Left kidney (tissue), 2 donors: Measurements from ENCODE around the gene RBM23. TPM values are rescaled to one million over a fixed set of nuclear protein-coding genes. Genes with fewer than 3 reads are reported as not detected.
"Not testable (repeated sequence)": the region's sequence is repeated elsewhere in the genome, so short reads cannot be mapped to it uniquely, and the experiment has no call there.

Experiments
- DNase-seq: peaks from one replicate; pipeline ENCODE4 v3.0.0-alpha.2; 2013
- polyA plus RNA-seq: library from polyadenylated mRNA; unstranded; fragments of 120-200 nt; gene quantifications from one replicate; pipeline ENCODE4 v1.2.1, GENCODE V29; 2013; ENCODE audit not compliant: insufficient read length

Gene RBM23
- polyA plus RNA-seq, 1 donor, result 132 TPM

DNA sequence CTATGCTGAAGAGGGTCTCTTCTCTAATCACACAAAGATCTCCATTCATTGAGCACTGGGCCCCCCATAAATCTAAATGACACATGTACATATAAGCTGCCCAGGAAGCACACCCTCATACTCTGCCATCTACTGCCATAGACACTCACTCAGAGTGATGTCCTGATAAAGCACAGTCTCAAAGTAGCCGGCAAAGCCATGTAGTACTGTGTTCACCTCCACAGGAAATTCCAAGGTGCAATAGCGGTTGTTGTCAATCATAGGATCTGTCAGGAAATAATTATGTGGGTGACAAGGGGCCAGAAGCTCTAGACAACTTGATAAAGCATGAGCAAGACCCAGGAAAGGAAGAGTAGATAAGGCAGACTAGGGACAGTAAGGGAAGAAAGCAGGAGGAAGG is 3.3 kb upstream of the RBM23 start:
- no peak for DNase-seq

DNA sequence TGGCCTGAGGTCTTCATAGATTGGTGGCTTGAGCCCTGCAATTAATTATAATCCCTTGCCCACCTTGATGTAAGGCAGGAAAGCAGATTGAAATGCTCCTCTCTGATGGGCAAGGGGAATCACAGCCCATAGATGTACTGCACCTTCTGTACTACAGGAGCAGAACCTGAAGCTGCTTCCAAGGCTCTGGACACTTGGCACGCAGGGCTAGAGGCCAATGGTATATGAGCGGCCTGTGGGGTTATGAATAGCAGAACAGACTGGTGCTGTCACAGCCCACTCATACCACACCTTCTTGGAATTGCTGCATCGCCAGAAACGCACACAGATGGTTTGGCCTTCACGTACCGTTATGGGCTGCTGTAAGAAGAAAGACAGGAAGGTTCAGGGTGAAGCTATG is 1.7 kb upstream of the RBM23 start:
- no peak for DNase-seq

DNA sequence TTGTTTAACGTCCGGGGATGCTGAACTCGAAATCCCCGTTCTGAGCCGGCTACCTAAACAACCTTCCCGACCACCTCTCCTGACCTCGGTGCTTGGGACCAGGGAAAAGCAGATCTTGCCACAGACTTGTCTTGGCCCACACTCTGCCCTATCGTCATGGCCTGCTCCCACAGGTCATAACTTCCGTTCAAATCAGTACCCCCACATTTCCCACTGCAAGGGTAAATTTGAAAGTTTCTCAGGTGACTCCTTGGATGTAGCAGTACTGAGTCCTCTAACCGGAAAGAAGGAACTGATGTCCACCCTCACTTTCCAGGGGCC is 612 bp upstream of the RBM23 start:
- DNase-seq, result no peak

DNA sequence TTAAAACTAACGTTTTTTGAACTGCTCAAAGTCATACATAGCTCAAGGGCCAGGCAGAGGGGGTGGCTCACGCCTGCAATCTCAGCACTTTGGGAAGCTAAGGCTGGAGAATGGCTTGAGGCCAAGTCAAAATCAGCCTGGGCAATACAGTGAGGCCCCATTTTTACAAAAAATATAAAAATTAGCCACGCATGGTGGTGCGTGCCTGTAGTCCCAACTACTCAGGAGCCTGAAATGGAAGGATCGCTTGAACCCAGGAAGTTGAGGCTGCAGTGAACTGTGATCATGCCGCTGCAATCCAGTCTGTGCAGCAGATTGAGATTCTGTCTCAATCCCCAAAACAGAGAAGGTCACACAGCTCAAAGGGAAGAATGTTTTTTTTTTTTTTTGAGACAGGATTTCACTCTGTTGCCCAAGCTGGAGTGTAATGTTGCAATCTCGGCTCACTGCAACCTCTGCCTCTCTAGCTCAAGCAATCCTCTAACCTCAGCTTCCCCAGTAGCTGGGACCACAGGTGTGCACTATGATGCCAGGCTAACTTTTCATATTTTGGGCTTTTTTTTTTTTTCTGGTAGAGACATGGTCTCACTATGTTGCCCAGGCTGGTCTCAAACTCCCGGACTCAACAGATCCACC is 2.9 kb downstream of the RBM23 start:
- no peak for DNase-seq

DNA sequence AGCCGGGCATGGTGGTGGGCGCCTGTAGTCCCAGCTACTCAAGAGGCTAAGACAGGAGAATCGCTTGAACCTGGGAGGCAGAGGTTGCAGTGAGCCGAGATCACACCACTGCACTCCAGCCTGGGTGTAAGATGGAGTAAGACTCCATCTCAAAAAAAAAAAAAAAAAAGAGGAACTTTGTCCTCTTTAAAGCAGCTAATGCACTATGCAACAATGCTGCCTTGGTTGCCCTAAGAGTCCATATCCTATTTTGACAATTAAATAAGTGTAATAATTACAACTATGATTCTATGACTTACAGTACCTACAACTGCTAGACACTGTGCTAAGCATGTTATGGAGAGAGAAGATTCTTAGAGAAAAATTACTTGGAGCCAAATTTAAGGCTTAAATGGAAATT is 4.1 kb downstream of the RBM23 start:
- not testable (repeated sequence) for DNase-seq

DNA sequence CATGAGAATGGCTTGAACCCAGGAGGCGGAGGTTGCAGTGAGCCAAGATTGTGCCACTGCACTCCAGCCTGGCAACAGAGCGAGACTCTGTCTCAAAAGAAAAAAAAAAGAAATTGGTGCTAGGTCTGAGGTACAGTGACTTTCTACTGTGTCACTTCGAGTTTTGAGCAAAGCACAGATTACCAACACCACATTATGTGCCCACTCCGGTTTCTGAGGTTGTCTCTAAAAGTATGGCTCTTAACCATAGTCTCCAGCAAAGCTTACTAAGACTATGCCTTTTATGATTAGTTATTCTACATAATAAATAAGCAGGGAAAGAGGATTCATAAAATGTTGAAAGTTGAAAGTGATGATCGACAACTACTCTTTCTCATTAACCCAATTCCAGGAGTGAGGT is 8.0 kb downstream of the RBM23 start:
- no peak for DNase-seq

DNA sequence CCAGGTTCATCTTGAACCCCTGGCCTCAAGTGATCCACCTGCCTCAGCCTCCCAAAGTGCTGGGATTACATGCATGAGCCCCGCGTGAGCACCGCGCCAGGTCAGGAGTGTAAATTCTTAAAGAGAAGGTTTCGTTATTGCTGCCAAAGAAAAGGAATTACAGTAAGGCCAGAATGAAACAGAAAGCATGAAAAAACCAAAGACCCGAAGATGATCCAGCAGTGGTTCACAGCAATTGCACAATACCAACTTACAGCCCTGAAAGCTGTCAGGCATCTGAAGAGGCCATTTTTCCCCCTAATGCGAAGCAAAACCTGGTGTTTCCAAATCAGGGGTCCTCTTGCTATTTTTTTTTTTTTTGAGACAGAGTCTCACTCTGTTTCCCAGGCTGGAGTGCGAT is 10.3 kb downstream of the RBM23 start:
- DNase-seq, result no peak

DNA sequence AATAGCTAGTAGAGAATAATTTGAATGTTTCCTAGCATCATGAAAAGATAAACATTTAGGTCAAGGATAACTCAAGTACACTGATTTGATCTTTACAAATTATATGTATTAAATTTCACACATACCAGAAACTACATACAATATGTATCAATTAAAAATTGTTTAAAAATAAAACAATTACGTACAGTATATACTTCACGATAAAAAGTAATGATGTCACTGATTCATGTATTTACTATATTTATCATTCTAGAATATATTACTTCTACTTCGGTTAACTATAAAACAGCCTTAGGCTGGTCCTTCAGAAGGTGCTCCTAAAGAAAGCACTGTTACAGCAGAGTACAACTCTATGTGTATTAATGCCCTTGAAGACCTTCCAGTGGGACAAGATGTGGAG is 11.5 kb downstream of the RBM23 start:
- DNase-seq, result no peak

DNA sequence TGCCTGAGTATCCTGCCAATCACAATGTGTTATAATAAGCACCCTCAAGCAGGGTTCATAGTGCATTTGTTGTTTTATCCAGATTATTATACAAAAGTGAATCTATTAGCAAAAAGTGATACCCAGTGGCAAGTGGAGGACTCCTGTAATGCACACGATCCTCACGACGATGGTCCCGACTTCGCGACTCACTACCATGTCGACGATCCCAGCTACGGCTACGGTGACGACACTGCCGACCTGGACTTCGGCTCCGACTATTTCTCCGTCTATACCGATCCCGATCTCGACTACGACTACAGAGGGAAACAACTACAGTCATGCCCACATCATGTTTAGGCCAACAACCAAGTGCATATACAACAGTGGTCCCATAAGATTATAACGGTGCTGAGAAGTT is 12.9 kb downstream of the RBM23 start:
- no peak for DNase-seq

DNA sequence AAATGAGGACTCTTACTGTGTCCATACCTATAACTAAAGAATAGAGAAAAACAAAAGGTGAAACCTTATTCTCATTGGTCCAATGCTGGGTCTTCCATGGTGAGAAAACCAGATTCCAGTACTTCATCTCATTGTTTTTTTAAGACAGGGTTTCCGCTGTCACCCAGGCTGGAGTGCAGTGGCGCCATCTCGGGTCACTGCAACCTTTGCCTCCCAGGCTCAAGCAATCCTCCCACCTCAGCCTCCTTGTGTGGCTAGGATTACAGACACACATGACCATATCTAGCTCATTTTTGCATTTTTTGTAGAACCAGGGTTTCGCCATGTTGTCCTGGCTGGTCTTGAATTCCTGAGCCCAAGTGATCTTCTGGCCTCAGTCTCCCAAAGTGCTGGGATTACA is 13.3 kb downstream of the RBM23 start:
- no peak for DNase-seq

DNA sequence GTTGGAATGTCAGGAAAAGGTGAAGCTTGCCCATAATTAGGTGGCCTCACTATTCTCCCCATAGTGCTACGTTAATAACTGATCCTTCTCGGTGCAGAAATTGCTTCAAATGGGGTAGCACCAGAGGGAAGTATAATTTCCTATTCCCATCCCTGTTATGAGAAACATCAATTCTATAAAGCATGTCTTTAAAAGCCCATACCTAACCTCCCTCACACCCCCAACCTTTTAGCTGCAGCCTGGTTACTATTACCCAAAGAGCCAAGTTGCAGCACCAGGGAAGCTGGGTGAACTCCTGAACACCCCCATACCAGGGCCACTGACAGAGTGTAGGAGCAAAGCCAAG is 15.2 kb downstream of the RBM23 start:
- DNase-seq, result no peak

DNA sequence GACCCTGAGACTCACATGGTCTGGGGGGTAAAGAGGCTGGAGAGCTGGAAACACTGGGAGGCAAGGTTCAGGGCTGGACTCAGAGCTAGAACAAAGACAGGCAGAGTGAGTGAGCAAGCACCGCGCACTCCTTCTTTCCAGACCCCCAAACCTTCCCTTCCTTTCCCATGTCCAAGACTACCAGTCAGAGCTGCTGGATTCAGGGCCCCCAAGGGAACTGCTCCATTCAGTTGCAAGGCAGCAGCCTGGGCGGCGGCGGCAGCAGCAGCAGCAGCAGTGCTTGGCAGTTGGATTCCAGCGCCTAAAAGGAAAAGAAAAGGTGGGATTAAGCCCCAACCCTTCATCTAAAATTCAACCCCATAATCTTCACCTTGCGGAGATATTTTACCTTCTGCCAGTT is 17.1 kb downstream of the RBM23 start:
- DNase-seq, result no peak

DNA sequence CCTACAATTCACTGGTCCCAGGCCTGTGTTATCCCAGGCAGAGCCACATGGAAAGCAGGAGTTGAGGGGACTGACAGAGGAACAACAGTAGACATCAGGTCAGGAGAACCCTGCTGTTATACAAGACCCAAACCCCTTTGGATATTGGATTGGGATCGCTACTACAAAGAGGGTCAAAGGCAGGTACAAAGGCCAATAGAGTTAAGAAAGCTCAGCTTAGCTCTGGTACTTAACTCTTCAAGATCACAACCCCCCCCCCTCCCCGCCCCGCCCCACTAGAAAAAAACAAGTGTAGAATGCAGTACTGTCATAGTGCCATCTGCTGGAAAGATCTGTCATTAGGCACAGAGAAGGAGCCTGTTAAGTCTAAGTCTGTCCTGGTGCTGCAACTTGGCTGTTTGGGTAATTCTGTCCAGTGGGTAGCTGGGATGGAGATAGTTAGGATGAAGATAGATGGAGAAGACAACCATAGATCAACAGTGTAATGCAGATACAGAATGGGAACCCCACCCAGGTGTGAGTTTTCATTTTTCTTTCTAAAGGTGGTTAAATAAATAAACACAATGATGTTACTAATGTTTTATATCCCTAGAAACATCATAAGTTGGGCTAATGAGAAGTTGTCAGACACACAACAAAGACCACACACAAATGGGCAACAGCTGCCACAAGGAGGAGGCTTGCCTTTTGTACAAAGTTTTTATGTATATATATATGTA is 18.7 kb downstream of the RBM23 start:
- peak; percentile 47 for DNase-seq

DNA sequence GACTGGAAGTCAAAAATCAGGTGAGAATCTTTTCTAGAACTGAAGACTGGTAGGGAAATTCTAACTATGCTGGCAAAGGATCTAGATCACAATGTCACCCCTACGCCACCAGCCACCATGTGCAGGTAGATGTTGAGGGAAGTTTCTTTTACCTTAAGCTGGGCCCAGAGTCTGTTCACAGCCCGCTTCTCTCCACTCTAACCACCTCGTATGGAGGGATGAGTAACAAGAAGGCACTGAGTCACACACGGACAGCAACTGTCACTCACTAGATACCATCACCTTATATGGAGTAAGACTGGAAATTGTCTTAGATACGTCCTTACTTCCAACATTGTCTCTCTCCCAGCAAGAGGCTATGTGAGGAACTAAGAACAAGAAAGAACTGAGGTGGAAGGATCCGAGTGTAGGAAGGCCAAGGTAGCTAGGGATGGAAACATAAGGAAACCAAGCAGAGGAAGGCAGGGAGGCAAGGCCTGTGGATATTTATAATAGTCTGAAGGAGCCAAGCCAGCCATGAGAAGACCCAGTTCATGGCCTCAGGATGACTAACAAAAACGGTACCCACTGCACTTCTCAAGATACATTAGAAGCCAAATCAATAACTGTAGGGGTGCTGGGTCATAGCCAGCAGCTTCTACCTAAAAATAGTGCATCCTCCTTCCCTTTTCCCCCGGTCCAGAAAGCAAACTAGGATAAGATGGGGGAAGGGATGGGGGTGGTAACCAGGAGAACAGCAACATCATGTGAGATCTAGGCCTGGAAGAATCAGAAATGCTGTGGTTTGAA is 20.5 kb downstream of the RBM23 start:
- DNase-seq, result no peak

DNA sequence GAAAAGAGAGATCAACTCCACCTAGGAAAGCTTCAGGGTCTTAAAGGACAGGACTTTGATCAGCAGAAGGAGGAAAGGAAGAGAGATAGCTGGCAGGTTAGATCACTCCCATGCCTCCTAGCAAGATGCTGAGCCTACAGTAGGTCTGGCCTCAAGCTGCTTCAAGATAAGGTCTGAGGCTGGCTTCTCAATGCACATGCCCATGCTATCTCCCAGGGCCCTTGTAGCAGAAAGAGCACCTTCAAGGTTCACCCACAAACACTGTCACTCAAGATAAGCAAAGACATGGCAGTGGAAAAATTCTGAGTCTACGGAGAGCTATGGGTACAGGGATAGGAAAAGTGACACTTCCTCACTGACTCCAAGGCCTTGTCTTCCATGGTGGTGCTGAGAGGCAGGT is 21.6 kb downstream of the RBM23 start:
- no peak for DNase-seq

DNA sequence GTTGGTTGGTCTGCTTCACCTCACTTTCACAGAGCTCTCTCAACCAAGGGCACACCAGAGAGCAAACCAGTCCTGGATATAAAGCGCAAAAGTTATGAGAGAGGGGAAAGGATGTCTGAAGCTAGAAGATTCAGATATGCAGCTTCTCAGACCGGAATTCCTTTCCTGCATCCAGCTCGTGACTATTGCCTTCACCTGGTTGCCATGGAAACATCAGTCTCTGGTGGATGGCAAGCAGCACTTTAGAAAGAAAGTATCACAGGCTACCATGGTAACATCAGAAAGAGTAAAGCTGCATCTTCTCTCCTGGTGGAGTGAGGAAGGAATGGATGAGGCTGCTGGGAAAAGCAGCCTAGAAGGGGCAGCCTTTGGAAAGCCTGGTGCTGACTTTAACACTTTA is 22.2 kb downstream of the RBM23 start:
- DNase-seq, result no peak

DNA sequence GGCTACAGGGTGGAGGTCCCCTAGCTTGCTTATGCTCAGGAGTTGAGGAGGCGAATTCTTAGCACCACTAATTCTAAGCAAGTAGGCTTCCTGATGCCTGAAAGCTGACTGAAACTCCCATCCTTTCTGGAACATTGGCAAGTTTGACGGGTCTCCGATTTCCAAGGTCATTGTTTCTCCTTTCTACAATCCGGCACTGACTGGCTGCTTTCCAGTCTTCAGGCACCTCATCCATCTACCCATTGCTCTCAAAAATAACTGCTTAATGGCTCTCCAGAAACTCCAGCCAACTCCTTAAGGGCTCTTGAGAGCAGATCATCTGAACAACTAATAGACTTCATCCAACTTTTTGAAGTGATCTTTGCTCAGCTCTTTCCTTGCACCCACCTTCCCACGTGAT is 22.6 kb downstream of the RBM23 start:
- no peak for DNase-seq

DNA sequence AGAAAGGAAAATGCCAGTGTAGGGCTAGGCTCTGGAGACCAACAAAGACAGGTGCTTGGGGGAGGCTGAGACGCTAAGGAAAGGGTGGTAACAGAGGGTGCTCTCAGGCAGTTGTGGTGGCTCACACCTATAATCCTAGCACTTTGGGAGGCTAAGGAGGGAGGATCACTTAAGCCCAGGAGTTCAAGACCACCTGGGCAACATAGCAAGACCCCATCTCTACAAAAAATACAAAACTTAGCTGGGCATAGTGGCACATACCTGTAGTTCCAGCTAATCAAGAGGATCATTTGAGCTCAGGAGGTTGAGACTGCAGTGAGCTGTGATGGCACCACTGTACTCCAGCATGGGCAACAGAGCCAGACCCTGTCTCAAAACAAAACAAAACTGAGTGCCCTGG is 23.5 kb downstream of the RBM23 start:
- DNase-seq, result no peak

DNA sequence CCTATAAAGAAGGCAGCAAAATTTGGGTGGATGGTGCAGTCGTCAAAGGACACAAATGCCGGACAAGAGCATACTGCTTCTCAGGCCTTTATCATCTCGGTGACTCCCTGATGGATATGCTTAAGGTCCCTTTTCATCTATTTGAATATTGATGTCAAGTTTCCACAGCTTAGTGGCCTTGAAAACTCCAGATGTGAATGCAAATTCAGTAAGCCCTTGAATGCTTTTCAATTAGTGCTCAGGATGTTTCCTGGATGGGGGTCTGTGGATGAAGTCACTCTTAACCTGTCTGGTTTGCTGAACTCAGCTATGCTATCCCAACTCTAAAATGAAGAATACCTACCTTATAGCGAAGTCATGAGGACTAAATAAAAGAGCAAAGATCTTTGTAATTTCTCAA is 25.2 kb downstream of the RBM23 start:
- no peak for DNase-seq

DNA sequence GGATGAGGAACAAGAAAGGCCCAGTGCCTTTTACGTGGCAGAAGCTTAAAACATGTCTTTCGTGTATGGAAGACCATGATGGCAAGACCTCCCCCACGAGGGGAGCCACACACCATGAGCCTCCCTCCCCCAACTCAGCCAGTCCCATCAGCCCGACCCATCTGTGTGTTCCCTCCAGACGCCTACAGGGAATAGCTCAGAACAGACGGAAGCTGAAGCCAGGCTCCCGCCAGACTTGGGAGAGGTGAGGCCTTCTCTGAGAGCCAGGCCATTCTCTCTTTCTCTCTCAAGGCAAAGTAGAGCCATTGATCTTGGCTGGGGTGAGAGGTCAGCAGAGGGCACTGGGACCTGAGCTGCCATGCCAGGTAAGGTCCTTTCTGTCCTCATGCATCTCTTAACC is 26.5 kb downstream of the RBM23 start:
- DNase-seq, result no peak

DNA sequence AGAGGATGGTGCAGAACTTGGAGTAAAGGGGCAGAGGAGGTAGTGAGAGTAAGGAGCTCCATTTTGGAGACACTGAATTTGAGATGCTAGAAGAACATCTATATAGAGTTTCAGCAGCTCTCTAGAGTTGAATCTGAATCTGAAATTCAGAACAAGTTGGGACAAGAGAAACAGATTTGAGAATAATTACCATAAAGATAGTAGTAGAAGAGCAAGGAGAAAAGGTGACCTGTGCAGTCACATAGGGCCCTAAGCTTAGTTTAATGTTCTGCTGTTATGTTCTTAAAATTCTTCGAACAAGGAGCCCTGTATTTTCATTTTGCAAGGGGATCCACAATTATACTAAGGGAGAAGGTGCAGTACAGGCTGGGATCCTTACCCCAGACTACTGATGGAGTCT is 28.5 kb downstream of the RBM23 start:
- DNase-seq, result no peak

DNA sequence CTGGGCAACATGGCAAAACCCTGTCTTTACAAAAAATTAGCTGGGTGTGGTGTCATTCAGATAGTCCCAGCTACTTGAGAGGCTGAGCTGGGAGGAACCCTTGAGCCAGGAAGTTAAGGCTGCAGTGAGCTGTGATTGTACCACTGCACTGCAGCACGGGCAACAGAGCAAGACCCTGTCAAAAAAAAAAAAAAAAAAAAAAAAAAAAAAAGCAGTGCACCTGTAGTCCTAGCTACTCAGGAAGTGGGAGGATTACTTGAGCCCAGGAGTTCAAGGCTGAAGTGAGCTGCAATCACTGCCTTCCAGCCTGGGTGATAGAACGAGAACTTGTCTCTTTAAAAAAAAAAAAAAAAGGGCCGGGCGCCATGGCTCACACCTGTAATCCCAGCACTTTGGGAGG is 30.3 kb downstream of the RBM23 start:
- no peak for DNase-seq

DNA sequence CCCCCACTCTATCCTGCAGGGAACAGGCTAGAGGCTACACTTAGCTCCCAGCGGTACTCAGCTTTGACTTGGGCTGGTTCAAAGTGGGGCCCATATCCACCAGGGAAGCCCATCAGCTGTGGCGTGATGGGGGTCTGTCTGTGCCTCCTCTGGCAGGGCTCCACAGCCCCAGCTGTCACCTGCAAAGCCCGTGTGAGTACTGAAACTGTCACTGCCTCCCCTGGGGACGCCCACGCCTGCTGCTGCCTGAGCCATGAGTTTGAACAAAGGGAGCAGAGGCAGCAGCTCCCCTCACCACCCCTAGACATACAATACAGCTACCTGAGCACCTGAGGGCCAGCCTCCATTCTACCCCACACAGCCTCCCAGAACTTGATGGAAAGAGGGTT is 31.0 kb downstream of the RBM23 start:
- DNase-seq, result no peak
